Astrocyte (in vitro differentiated cells and primary cell): ENCODE results near the gene KRT75. TPM values are rescaled to one million over a fixed set of nuclear protein-coding genes. Genes with fewer than 3 reads are reported as not detected.

ENCODE experiments used
- DNase-seq: peaks from one replicate; pipeline ENCODE4 v3.0.0-alpha.2; 2010; ENCODE audit warnings: low read depth
- FAIRE-seq: peaks from 2 replicates; lab custom pipeline; 2011; peaks lifted over from hg19 to GRCh38; lab: Jason Lieb, UNC
- H2AFZ ChIP-seq: 2 replicates; pipeline ENCODE4 v1.6.0; 2012; ENCODE audit warnings: low read depth, low read length, inconsistent platforms
- H3K27ac ChIP-seq: 2 replicates; pipeline ENCODE4 v1.5.1; 2011; ENCODE audit warnings: low read depth, low read length, inconsistent platforms
- H3K27me3 ChIP-seq: 2 replicates; pipeline ENCODE4 v1.6.0; 2011; ENCODE audit warnings: low read length, inconsistent platforms; ENCODE audit not compliant: insufficient read depth
- H3K36me3 ChIP-seq: 2 replicates; pipeline ENCODE4 v1.5.1; 2011; ENCODE audit warnings: low read length, inconsistent platforms; ENCODE audit not compliant: insufficient read depth
- H3K4me1 ChIP-seq: 2 replicates; pipeline ENCODE4 v1.5.1; 2011; ENCODE audit warnings: low read length, inconsistent platforms; ENCODE audit not compliant: insufficient read depth
- H3K4me2 ChIP-seq: 2 replicates; pipeline ENCODE4 v1.6.0; 2012; ENCODE audit warnings: low read length, inconsistent platforms
- H3K4me3 ChIP-seq: 2 replicates; pipeline ENCODE4 v1.5.1; 2011; ENCODE audit warnings: low read depth, mild to moderate bottlenecking, low read length, inconsistent platforms; ENCODE audit not compliant: insufficient read depth
- H3K79me2 ChIP-seq: 2 replicates; pipeline ENCODE4 v1.6.0; 2012; ENCODE audit warnings: mild to moderate bottlenecking, low read length, inconsistent platforms; ENCODE audit not compliant: insufficient read depth
- H3K9ac ChIP-seq: 2 replicates; pipeline ENCODE4 v1.6.0; 2012; ENCODE audit warnings: mild to moderate bottlenecking, low read length, inconsistent platforms
- H3K9me3 ChIP-seq: 2 replicates; pipeline ENCODE4 v1.5.1; 2012; ENCODE audit warnings: low read depth, mild to moderate bottlenecking, low read length, inconsistent platforms; ENCODE audit not compliant: insufficient read depth
- H4K20me1 ChIP-seq: 2 replicates; pipeline ENCODE4 v1.6.0; 2012; ENCODE audit warnings: low read length, inconsistent platforms; ENCODE audit not compliant: insufficient read depth
- H3K27ac Mint-ChIP-seq: one replicate; pipeline ENCODE4 v1.8.0; 2021; ENCODE audit warnings: mild to moderate bottlenecking, mixed read lengths; ENCODE audit not compliant: unreplicated experiment
- H3K27me3 Mint-ChIP-seq: one replicate; pipeline ENCODE4 v1.8.0; 2021; ENCODE audit warnings: low read depth, mixed read lengths; ENCODE audit not compliant: unreplicated experiment
- H3K36me3 Mint-ChIP-seq: one replicate; pipeline ENCODE4 v1.8.0; 2021; ENCODE audit warnings: low read depth, mixed read lengths; ENCODE audit not compliant: unreplicated experiment
- H3K4me1 Mint-ChIP-seq: one replicate; pipeline ENCODE4 v1.8.0; 2021; ENCODE audit warnings: low read depth, mixed read lengths; ENCODE audit not compliant: unreplicated experiment
- H3K4me3 Mint-ChIP-seq: one replicate; pipeline ENCODE4 v1.8.0; 2021; ENCODE audit warnings: mild to moderate bottlenecking, moderate library complexity, mixed read lengths; ENCODE audit not compliant: unreplicated experiment
- H3K9me3 Mint-ChIP-seq: one replicate; pipeline ENCODE4 v1.8.0; 2021; ENCODE audit warnings: mild to moderate bottlenecking, mixed read lengths; ENCODE audit not compliant: unreplicated experiment
- EZH2 ChIP-seq: IDR thresholded peaks from 2 replicates; pipeline ENCODE4 v1.6.1; 2012; ENCODE audit warnings: mild to moderate bottlenecking, low read length, inconsistent platforms; ENCODE audit not compliant: insufficient read depth
- total RNA-seq: library from RNA; stranded (reverse); gene quantifications from 2 replicates; pipeline ENCODE4 v1.2.1, GENCODE V29; 2021
- TF ChIP-seq, protein P1 (sequence below): IDR thresholded peaks from 2 replicates; pipeline ENCODE4 v1.5.1; 2011; ENCODE audit warnings: low read depth, mild to moderate bottlenecking, inconsistent platforms, low read length, moderate library complexity; ENCODE audit not compliant: insufficient read depth

KRT75 gene
- total RNA-seq, 1 donor from 2014 or later, result not detected

DNA sequence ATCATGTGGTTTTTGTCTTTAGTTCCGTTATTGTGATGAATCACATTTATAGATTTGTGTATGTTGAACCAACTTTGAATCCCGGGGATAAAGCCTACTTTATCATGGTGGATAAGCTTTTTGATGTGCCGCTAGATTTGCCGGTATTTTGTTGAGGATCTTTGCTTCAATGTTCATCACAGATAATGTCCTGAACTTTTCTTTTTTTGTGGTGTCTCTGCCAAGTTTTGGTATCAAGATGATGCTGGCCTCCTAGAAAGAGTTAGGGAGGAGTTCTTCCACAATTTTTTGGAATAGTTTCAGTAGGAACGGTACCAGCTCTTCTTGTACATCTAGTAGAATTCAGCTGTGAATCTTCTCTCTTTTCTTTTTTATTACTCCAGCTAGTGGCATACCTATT is 24.7 kb upstream of the KRT75 start:
- DNase-seq, result no peak

DNA sequence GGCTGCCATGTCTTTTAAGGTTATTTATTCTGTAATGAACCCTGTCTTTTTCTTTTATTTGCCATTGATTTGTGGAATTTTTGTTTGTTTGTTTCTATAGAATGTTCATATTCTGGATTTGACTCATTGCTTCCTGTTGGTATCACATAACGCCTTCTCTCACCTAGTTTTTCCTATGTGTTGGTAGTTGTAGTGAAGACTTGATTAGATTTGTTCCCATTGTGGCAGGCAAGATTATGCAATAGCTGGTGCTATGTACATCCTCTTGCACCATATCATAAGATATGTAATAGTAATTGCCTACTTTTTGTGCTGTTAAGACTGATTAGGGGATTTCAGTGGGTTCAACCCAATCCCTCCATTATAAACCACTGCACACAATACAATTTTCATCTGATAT is 21.6 kb upstream of the KRT75 start:
- Mint-ChIP-seq H3K4me3 (no peak overlapping the region), H3K27me3 (peaks cover 4% of the 10 kb centered on the region), H3K4me1 (peaks cover 9% of the 10 kb centered on the region), H3K36me3 (no peaks in the 10 kb centered on the region), H3K27ac (no peak overlapping the region), H3K9me3 (no peaks in the 10 kb centered on the region)
- Histone ChIP-seq H3K9me3 (no peaks in the 10 kb centered on the region), H3K4me1 (no peaks in the 10 kb centered on the region), H3K4me2 (no peak overlapping the region), H3K27ac (no peak overlapping the region), H3K9ac (no peak overlapping the region), H4K20me1 (no peaks in the 10 kb centered on the region), H3K36me3 (no peaks in the 10 kb centered on the region), H3K4me3 (no peak overlapping the region), H3K79me2 (no peaks in the 10 kb centered on the region), H3K27me3 (no peaks in the 10 kb centered on the region), H2AFZ (no peak overlapping the region)
- TF ChIP-seq EZH2, result no peak
- TF ChIP-seq, protein P1, sequence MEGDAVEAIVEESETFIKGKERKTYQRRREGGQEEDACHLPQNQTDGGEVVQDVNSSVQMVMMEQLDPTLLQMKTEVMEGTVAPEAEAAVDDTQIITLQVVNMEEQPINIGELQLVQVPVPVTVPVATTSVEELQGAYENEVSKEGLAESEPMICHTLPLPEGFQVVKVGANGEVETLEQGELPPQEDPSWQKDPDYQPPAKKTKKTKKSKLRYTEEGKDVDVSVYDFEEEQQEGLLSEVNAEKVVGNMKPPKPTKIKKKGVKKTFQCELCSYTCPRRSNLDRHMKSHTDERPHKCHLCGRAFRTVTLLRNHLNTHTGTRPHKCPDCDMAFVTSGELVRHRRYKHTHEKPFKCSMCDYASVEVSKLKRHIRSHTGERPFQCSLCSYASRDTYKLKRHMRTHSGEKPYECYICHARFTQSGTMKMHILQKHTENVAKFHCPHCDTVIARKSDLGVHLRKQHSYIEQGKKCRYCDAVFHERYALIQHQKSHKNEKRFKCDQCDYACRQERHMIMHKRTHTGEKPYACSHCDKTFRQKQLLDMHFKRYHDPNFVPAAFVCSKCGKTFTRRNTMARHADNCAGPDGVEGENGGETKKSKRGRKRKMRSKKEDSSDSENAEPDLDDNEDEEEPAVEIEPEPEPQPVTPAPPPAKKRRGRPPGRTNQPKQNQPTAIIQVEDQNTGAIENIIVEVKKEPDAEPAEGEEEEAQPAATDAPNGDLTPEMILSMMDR, result no peak
- FAIRE-seq (no peak), DNase-seq (no peak)

More for the DNA sequence above, 24.7 kb upstream of the KRT75 start:
- H3K79me2 ChIP-seq, result no peaks in the 10 kb centered on the region
- H3K4me3 ChIP-seq, result no peak overlapping the region
- no peaks in the 10 kb centered on the region for H4K20me1 ChIP-seq
- H3K4me2 ChIP-seq, result no peak overlapping the region
- Mint-ChIP-seq H3K9me3 (no peaks in the 10 kb centered on the region), H3K4me3 (no peak overlapping the region), H3K4me1 (peaks cover 6% of the 10 kb centered on the region), H3K36me3 (no peaks in the 10 kb centered on the region), H3K27ac (no peak overlapping the region), H3K27me3 (peaks cover 3% of the 10 kb centered on the region)
- no peaks in the 10 kb centered on the region for H3K9me3 ChIP-seq
- H3K27me3 ChIP-seq, result peaks cover 3% of the 10 kb centered on the region
- H3K27ac ChIP-seq, result no peak overlapping the region
- no peaks in the 10 kb centered on the region for H3K36me3 ChIP-seq
- H3K9ac ChIP-seq, result no peak overlapping the region
- H3K4me1 ChIP-seq, result no peaks in the 10 kb centered on the region
- TF ChIP-seq EZH2, result no peak
- TF ChIP-seq, protein P1, result no peak
- H2AFZ ChIP-seq, result no peak overlapping the region
- FAIRE-seq, result no peak

DNA sequence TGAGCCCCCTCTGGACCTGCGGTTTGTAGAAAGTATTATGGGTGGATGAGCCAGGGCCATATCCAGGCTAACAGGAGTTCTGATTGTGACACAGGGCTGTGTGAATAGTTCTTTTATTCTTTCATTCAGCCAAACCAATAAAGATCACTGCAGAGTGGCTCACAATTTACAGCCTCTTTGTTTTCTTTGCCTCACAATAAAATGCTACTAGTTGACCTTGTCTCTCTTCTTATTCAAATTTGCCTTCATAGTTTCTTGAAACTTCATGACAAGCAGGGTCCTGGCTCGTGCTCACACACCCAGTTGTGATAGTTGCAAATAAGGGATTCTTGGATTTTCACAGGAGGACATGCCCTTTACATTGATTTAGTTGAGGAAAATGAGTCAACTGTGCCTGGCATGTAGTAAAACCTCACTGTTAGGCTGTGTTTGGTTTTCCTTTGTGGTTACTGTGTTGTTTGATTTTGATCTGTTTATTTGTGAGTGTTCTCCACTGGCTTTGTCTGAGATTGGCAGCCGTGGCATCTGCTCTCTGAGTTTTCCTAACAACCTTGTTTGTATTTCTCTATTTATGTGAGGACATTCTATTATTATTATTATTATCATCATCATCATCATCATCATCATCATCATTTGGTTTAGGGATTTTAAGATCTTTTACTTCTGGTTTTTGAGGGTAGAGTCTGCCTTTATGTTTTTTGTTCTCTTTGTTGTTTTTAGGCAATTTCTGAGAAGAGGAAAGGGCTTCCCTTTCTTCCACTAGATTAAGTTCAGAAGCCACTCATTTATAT is 20.4 kb upstream of the KRT75 start:
- no peak for DNase-seq
- FAIRE-seq, result no peak
- Histone ChIP-seq H4K20me1 (no peaks in the 10 kb centered on the region), H3K79me2 (no peaks in the 10 kb centered on the region), H3K9me3 (no peaks in the 10 kb centered on the region), H3K36me3 (no peaks in the 10 kb centered on the region), H3K4me1 (no peaks in the 10 kb centered on the region), H2AFZ (no peak overlapping the region), H3K4me3 (no peak overlapping the region), H3K9ac (no peak overlapping the region), H3K4me2 (no peak overlapping the region), H3K27ac (no peak overlapping the region), H3K27me3 (peaks cover 3% of the 10 kb centered on the region)
- Mint-ChIP-seq H3K9me3 (no peaks in the 10 kb centered on the region), H3K27me3 (peaks cover 15% of the 10 kb centered on the region), H3K27ac (no peak overlapping the region), H3K36me3 (no peaks in the 10 kb centered on the region), H3K4me3 (no peak overlapping the region), H3K4me1 (peaks cover 9% of the 10 kb centered on the region)
- TF ChIP-seq, protein P1, result no peak
